ENCODE results near the gene LAX1.

GRCh38 chr1:203797948-203798655 lies 33.1 kb downstream of the LAX1 start:
- TF ChIP-seq CTCF (IDR thresholded peaks at IDR 0.05) (no peak), POLR2AphosphoS5 (IDR thresholded peaks at IDR 0.05; ENCODE audit: low read depth, low read length) (no peak), TCF7L2 (IDR thresholded peaks at IDR 0.05; ENCODE audit: low read depth, low read length) (no peak)

Measured in Panc1 (cell line).